ENCODE data around the gene HPCAL1. TPM values are rescaled to one million over a fixed set of nuclear protein-coding genes. Genes with fewer than 3 reads are reported as not detected.

Gene HPCAL1
- total RNA-seq, 1 donor from 2014 or later = 9.0 TPM

DNA sequence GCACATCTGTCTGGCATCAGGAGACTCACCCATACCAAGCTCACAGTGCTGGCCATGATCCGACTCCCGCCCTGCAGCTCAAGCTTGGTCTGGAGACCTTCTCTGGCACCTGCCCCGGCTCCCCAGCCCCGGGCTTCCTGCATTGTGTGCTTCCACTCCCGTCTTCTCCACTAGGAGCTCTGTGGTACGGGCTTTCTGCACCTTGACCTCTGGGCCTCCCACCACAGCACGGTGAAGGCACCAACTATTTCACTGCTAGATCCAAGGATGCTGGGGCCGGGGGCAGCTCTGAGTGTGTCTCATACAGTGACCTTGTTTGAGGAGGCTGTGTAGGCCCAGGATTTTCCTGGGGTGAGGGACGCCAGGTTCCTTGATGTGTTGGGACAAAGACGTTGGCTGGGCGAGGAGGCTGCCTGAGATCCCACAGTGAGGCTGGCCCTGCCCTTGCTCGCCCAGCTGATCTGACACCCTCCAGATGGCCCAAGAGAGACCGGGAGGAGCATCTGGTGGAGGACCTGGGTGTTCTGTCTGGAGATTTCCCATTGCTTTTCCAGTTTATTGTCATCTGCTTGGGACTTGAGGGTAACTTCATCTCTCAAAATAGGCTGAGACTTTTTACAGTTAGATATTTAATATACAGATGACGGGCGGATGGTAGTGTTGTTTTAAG, 64.0 kb downstream of the HPCAL1 start:
- FAIRE-seq = no peak
- no peaks in the 10 kb centered on the region for H3K27me3 ChIP-seq (ENCODE audit: control insufficient read depth, insufficient read depth, low read length)

DNA sequence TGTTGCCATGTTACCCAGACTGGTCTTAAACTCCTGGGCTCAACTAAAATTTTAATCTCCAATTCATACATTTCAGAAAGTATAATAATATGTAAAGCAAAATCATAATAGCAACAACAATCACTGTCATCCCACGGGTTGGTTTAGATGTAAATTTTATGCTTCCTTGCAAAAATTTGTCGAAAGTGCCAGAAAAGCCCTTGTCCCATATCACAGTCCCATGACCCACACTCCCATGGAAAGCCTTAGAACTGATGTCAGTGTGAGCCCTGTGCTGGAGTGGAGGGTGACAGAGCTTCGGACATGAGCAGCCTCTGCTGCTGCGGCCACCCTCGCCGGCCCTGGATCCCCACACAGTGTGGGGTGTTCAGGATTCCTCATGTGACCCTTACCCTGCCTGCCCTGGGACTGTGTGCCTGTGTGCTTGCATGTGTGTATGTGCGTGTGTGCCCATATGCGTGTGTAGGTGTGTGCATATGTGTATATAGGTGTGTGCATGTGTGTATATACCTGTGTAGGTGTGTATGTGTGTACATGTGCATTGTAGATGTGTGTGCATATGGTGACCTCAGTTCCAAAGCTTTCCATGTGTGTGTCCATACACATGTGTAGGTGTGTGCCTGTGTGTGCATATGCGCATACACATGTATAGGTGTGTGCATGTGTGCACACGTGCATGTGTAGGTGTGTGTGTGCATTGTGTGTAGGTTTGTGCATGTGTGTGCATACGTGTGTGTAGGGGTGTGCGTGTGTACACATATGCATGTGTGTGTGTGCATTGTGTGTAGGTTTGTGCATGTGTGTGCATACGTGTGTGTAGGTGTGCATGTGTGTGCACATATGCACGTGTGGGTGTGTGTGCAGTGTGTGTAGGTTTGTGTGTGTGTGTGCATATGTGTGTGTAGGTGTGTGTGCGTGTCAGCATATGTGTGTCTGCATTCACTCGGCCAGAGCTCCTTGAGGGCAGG, 65.1 kb downstream of the HPCAL1 start:
- peak; percentile 97 for FAIRE-seq
- no peaks in the 10 kb centered on the region for H3K27me3 ChIP-seq (ENCODE audit: control insufficient read depth, insufficient read depth, low read length)
- no peaks in the 10 kb centered on the region for H3K36me3 ChIP-seq (ENCODE audit: control insufficient read depth, insufficient read depth, low read length)
- TF ChIP-seq, protein P1, sequence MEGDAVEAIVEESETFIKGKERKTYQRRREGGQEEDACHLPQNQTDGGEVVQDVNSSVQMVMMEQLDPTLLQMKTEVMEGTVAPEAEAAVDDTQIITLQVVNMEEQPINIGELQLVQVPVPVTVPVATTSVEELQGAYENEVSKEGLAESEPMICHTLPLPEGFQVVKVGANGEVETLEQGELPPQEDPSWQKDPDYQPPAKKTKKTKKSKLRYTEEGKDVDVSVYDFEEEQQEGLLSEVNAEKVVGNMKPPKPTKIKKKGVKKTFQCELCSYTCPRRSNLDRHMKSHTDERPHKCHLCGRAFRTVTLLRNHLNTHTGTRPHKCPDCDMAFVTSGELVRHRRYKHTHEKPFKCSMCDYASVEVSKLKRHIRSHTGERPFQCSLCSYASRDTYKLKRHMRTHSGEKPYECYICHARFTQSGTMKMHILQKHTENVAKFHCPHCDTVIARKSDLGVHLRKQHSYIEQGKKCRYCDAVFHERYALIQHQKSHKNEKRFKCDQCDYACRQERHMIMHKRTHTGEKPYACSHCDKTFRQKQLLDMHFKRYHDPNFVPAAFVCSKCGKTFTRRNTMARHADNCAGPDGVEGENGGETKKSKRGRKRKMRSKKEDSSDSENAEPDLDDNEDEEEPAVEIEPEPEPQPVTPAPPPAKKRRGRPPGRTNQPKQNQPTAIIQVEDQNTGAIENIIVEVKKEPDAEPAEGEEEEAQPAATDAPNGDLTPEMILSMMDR (IDR thresholded peaks at IDR 0.05; ENCODE audit: insufficient read depth, low read length, severe bottlenecking) = no peak
- no peak for DNase-seq (ENCODE audit: low read depth)
- H3K4me3 ChIP-seq (ENCODE audit: low read depth, low read length) = no peak overlapping the region

More for the DNA sequence above, 64.0 kb downstream of the HPCAL1 start:
- Histone ChIP-seq H3K4me3 (ENCODE audit: low read depth, low read length) (no peak overlapping the region), H3K36me3 (ENCODE audit: control insufficient read depth, insufficient read depth, low read length) (no peaks in the 10 kb centered on the region)
- DNase-seq (ENCODE audit: low read depth) = no peak
- TF ChIP-seq, protein P1 (IDR thresholded peaks at IDR 0.05; ENCODE audit: insufficient read depth, low read length, severe bottlenecking) = no peak

GRCh38 chr2:10368491-10369231, 66.0 kb downstream of the HPCAL1 start:
- TF ChIP-seq, protein P1 (IDR thresholded peaks at IDR 0.05; ENCODE audit: insufficient read depth, low read length, severe bottlenecking) = no peak
- no peak overlapping the region for H3K4me3 ChIP-seq (ENCODE audit: low read depth, low read length)
- H3K27me3 ChIP-seq (ENCODE audit: control insufficient read depth, insufficient read depth, low read length) = no peaks in the 10 kb centered on the region
- no peaks in the 10 kb centered on the region for H3K36me3 ChIP-seq (ENCODE audit: control insufficient read depth, insufficient read depth, low read length)
- no peak for DNase-seq (ENCODE audit: low read depth)
- FAIRE-seq = no peak

DNA sequence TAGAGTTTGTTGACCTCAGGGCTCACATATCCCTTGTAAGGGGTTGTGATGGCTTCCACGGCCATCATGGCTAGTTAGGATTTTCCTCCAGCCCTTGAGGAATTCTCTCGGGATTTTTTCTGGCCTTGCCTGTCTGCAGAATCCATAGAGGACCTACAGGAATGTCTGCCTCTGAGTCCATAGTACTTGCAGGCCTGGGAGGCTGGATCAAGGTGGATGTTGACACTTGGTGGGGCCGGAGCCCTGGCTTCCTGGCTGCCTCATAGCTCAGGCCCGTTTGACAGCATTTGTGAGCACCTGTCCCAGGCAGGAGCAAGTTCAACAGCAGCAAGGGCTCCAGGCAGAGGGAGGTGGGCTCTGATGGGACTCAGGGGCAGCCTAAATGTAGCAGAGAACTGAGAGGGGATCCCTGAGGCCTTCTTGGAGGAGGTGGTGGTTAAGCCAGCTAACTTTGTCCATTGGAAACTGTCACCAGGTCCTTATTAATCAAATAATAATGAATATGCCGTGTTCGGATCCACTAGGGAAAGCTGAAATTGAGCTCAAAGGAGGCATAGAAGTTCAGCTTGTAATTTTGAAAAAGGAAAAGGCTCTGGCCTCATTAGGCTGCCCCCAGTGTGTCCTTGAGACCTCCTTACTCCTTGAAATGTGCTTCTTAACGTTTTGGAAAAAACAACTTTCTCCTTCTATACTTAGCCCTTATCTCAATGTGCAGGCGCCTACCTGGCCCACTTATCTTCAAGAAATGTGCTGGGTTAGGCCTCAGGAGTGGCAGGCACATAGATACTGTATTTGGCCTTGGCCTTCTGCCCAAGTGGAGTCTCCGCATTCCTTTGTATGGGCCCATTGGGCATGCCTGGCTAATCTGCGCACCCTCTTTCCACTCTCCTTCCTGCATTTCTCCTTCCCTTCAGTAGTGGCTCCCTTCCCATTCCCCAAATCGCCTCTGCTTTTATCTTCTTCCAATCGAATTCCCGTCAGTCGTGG, 66.9 kb downstream of the HPCAL1 start:
- FAIRE-seq (no peak), DNase-seq (ENCODE audit: low read depth) (no peak)
- no peak overlapping the region for H3K4me3 ChIP-seq (ENCODE audit: low read depth, low read length)
- no peaks in the 10 kb centered on the region for H3K36me3 ChIP-seq (ENCODE audit: control insufficient read depth, insufficient read depth, low read length)
- TF ChIP-seq, protein P1 (IDR thresholded peaks at IDR 0.05; ENCODE audit: insufficient read depth, low read length, severe bottlenecking) = no peak
- H3K27me3 ChIP-seq (ENCODE audit: control insufficient read depth, insufficient read depth, low read length) = no peaks in the 10 kb centered on the region

DNA sequence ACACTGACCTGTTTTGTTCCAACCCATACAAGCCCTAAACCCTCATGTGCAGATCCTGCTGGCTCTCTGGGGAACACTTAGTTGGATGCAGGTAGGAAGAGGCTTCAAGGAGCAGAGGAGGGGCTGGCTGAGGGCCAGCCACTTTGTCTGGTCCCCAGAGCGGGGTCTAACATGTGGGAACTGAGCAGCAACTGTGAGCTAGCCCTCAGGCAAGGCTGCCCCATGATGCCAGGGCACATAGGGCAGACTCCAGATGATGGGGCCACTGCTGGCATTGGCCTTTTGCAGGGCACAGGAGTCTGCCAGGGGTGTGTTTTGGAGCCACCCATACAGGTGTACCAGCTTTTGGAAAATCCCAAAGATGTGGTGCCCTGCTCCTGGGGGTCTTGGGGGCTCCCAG, 67.7 kb downstream of the HPCAL1 start:
- Histone ChIP-seq H3K4me3 (ENCODE audit: low read depth, low read length) (no peak overlapping the region), H3K36me3 (ENCODE audit: control insufficient read depth, insufficient read depth, low read length) (no peaks in the 10 kb centered on the region), H3K27me3 (ENCODE audit: control insufficient read depth, insufficient read depth, low read length) (no peaks in the 10 kb centered on the region)
- TF ChIP-seq, protein P1 (IDR thresholded peaks at IDR 0.05; ENCODE audit: insufficient read depth, low read length, severe bottlenecking) = no peak
- FAIRE-seq (no peak), DNase-seq (ENCODE audit: low read depth) (no peak)

All from bronchial epithelial cell (primary cell).